Measurements from ENCODE around the gene KDM3B.

The KDM3B gene

GRCh38 chr5:138346889-138347288 lies 5.6 kb upstream of the KDM3B start:
- TF ChIP-seq ZBTB7A (IDR thresholded peaks at IDR 0.05; ENCODE audit: low read depth) (no peak), TEAD4 (IDR thresholded peaks at IDR 0.05) (no peak), EP300 (IDR thresholded peaks at IDR 0.05; ENCODE audit: borderline replicate concordance) (no peak), YY1 (IDR thresholded peaks at IDR 0.05; ENCODE audit: low read depth) (no peak), NFIC (IDR thresholded peaks at IDR 0.05) (no peak), TAF1 (IDR thresholded peaks at IDR 0.05; ENCODE audit: low read depth) (no peak), CEBPB (IDR thresholded peaks at IDR 0.05) (no peak), FOXM1 (IDR thresholded peaks at IDR 0.05; ENCODE audit: borderline replicate concordance, low read depth) (no peak), TCF12 (IDR thresholded peaks at IDR 0.05; ENCODE audit: low read depth) (no peak), USF1 (IDR thresholded peaks at IDR 0.05) (no peak), EGR1 (IDR thresholded peaks at IDR 0.05) (no peak), CREB1 (IDR thresholded peaks at IDR 0.05; ENCODE audit: low read depth) (no peak), MAX (IDR thresholded peaks at IDR 0.05) (no peak), RAD21 (IDR thresholded peaks at IDR 0.05; ENCODE audit: low read depth) (no peak), REST (IDR thresholded peaks at IDR 0.05; ENCODE audit: low read depth) (no peak)

- TF ChIP-seq USF1 (IDR thresholded peaks at IDR 0.05), result no peak
- TF ChIP-seq TAF1 (IDR thresholded peaks at IDR 0.05; ENCODE audit: low read depth), result no peak
- no peak for TF ChIP-seq EGR1 (IDR thresholded peaks at IDR 0.05)
These were observed 2.5 kb upstream of the KDM3B start for GRCh38 chr5:138349852-138350562.

GRCh38 chr5:138350563-138350890 lies 2.0 kb upstream of the KDM3B start:
- TF ChIP-seq NFIC (IDR thresholded peaks at IDR 0.05), result no peak
- no peak for TF ChIP-seq CREB1 (IDR thresholded peaks at IDR 0.05; ENCODE audit: low read depth)
- TF ChIP-seq MAX (IDR thresholded peaks at IDR 0.05), result no peak
- TF ChIP-seq USF1 (IDR thresholded peaks at IDR 0.05), result no peak
- TF ChIP-seq YY1 (IDR thresholded peaks at IDR 0.05; ENCODE audit: low read depth), result no peak
- TF ChIP-seq TCF12 (IDR thresholded peaks at IDR 0.05; ENCODE audit: low read depth), result no peak
- no peak for TF ChIP-seq TAF1 (IDR thresholded peaks at IDR 0.05; ENCODE audit: low read depth)

DNA sequence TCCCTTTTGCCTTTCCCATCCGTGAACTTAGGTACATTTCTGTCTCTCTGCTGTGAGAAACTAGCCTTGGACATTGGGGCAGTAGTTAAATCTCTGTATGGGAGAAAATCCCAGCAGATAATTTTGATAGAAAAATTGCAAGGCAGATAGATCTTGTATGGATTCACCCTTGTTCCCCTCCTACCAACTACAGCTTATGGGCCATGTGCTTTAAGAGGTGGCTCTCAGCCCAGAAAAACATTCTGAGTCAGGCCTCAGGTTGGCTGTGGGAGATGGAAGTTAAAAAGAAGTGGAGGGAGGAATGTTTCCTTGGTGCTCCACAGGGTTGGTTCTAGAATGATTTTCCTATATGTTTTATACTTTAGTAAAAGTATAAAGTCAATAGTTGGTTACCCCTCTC lies 1.4 kb upstream of the KDM3B start:
- TF ChIP-seq REST (IDR thresholded peaks at IDR 0.05; ENCODE audit: low read depth), result no peak
- no peak for TF ChIP-seq CEBPB (IDR thresholded peaks at IDR 0.05)
- no peak for TF ChIP-seq MAX (IDR thresholded peaks at IDR 0.05)
- no peak for TF ChIP-seq USF1 (IDR thresholded peaks at IDR 0.05)
- no peak for TF ChIP-seq TEAD4 (IDR thresholded peaks at IDR 0.05)
- TF ChIP-seq CREB1 (IDR thresholded peaks at IDR 0.05; ENCODE audit: low read depth), result no peak
- no peak for TF ChIP-seq ZBTB7A (IDR thresholded peaks at IDR 0.05; ENCODE audit: low read depth)
- no peak for TF ChIP-seq TAF1 (IDR thresholded peaks at IDR 0.05; ENCODE audit: low read depth)
- TF ChIP-seq YY1 (IDR thresholded peaks at IDR 0.05; ENCODE audit: low read depth), result no peak
- TF ChIP-seq NFIC (IDR thresholded peaks at IDR 0.05), result no peak
- TF ChIP-seq FOXM1 (IDR thresholded peaks at IDR 0.05; ENCODE audit: borderline replicate concordance, low read depth), result no peak
- no peak for TF ChIP-seq EP300 (IDR thresholded peaks at IDR 0.05; ENCODE audit: borderline replicate concordance)
- TF ChIP-seq RAD21 (IDR thresholded peaks at IDR 0.05; ENCODE audit: low read depth), result no peak
- no peak for TF ChIP-seq TCF12 (IDR thresholded peaks at IDR 0.05; ENCODE audit: low read depth)
- TF ChIP-seq EGR1 (IDR thresholded peaks at IDR 0.05), result no peak

DNA sequence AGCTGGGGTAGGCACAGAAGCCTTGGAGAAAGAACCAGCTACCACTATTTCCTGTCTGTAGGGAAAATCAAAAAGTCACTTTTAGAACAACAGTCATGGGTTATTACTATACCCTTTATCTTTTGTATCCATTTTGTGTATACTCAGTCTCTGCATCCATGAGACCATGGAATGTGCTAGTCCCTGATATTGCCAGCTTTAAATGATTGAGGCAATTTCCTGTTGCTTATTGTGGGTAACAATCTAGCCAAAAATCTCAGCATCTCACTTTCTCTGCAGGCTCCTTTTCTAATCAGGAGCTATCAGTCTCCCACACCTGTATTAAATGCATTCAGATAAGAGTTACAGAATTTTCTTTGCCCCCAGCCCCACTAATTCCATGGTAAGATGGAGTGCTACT lies 968 bp upstream of the KDM3B start:
- TF ChIP-seq EGR1 (IDR thresholded peaks at IDR 0.05), result no peak
- no peak for TF ChIP-seq CEBPB (IDR thresholded peaks at IDR 0.05)
- TF ChIP-seq ZBTB7A (IDR thresholded peaks at IDR 0.05; ENCODE audit: low read depth), result no peak
- TF ChIP-seq EP300 (IDR thresholded peaks at IDR 0.05; ENCODE audit: borderline replicate concordance), result no peak
- TF ChIP-seq REST (IDR thresholded peaks at IDR 0.05; ENCODE audit: low read depth), result no peak
- no peak for TF ChIP-seq TAF1 (IDR thresholded peaks at IDR 0.05; ENCODE audit: low read depth)
- no peak for TF ChIP-seq RAD21 (IDR thresholded peaks at IDR 0.05; ENCODE audit: low read depth)
- no peak for TF ChIP-seq FOXM1 (IDR thresholded peaks at IDR 0.05; ENCODE audit: borderline replicate concordance, low read depth)
- TF ChIP-seq TCF12 (IDR thresholded peaks at IDR 0.05; ENCODE audit: low read depth), result no peak
- TF ChIP-seq CREB1 (IDR thresholded peaks at IDR 0.05; ENCODE audit: low read depth), result no peak
- no peak for TF ChIP-seq MAX (IDR thresholded peaks at IDR 0.05)
- no peak for TF ChIP-seq USF1 (IDR thresholded peaks at IDR 0.05)
- no peak for TF ChIP-seq YY1 (IDR thresholded peaks at IDR 0.05; ENCODE audit: low read depth)
- no peak for TF ChIP-seq TEAD4 (IDR thresholded peaks at IDR 0.05)

Measured in Ishikawa (cell line).